ENCODE data around the gene TMPRSS11A. TPM values are rescaled to one million over a fixed set of nuclear protein-coding genes. Genes with fewer than 3 reads are reported as not detected.

The TMPRSS11A gene, protein sequence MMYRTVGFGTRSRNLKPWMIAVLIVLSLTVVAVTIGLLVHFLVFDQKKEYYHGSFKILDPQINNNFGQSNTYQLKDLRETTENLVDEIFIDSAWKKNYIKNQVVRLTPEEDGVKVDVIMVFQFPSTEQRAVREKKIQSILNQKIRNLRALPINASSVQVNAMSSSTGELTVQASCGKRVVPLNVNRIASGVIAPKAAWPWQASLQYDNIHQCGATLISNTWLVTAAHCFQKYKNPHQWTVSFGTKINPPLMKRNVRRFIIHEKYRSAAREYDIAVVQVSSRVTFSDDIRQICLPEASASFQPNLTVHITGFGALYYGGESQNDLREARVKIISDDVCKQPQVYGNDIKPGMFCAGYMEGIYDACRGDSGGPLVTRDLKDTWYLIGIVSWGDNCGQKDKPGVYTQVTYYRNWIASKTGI
- total RNA-seq (not detected in 2 replicates), polyA plus RNA-seq (0.15 TPM in 1 of 2 replicates, not detected in the other)

DNA sequence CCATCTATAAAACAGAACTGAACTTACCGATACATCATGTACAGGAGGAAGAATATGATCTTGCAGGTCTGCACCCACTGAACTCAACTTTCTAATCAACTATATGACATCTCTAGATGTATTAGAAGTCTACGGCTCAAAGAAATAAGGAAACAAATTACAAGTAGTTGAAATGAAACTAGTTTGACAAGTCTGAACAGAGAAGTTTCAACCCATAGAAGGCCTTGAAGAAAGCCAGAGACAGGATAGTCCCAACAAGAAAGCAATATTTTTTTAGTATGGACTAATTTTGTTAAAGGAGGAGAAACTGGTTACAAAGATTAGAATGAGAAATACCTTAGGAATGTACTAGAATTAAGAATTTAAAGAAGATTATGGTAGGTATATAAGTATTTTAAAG, at the start of gene TMPRSS11A:
Gene TMPRSS11A, minus strand, starts transcription at position 138 of the 400 bp plus-strand sequence. Its CDS starts 100 bp downstream, at position 38.
- Histone ChIP-seq H3K27ac (no peak within 1 kb of the TSS), H3K4me3 (no peak within 1 kb of the TSS), H3K9me3 (ENCODE audit: low read depth) (no peaks in the 10 kb centered on the region), H3K4me1 (ENCODE audit: low read depth) (no peaks in the 10 kb centered on the region), H3K36me3 (no peaks in the 10 kb centered on the region), H3K27me3 (no peaks in the 10 kb centered on the region)
- TF ChIP-seq, protein P1, sequence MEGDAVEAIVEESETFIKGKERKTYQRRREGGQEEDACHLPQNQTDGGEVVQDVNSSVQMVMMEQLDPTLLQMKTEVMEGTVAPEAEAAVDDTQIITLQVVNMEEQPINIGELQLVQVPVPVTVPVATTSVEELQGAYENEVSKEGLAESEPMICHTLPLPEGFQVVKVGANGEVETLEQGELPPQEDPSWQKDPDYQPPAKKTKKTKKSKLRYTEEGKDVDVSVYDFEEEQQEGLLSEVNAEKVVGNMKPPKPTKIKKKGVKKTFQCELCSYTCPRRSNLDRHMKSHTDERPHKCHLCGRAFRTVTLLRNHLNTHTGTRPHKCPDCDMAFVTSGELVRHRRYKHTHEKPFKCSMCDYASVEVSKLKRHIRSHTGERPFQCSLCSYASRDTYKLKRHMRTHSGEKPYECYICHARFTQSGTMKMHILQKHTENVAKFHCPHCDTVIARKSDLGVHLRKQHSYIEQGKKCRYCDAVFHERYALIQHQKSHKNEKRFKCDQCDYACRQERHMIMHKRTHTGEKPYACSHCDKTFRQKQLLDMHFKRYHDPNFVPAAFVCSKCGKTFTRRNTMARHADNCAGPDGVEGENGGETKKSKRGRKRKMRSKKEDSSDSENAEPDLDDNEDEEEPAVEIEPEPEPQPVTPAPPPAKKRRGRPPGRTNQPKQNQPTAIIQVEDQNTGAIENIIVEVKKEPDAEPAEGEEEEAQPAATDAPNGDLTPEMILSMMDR (IDR thresholded peaks at IDR 0.05; ENCODE audit: low read depth, low read length): no peak
- no peak for DNase-seq (ENCODE audit: low read depth in 1 of 2, low spot score in 1 of 2)

DNA sequence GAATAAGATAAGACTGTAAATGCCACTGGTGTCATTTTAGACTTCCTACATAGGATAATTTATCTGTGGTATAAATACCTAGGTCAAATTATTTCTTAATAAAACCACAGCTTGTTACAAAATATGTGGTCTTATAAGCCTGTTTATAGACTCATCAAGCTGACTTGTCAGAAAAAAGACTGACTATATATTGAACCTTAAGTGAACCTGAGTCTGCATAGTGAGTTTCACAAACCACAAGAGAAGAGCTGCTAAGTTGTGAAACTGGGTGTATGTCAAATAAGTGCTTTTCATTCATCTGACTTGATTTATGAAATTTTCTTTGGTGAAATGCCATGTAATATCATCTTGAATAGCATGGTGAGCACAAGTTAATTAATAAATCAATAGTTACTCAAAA, 48.4 kb upstream of the TMPRSS11A start:
- Histone ChIP-seq H3K4me1 (ENCODE audit: low read depth) (no peaks in the 10 kb centered on the region), H3K36me3 (no peaks in the 10 kb centered on the region), H3K27ac (no peak overlapping the region), H3K9me3 (ENCODE audit: low read depth) (no peaks in the 10 kb centered on the region), H3K4me3 (no peak overlapping the region), H3K27me3 (no peaks in the 10 kb centered on the region)
- DNase-seq (ENCODE audit: low read depth in 1 of 2, low spot score in 1 of 2): peak in 1 of 2 donors; percentile 0
- TF ChIP-seq, protein P1 (IDR thresholded peaks at IDR 0.05; ENCODE audit: low read depth, low read length): no peak

DNA sequence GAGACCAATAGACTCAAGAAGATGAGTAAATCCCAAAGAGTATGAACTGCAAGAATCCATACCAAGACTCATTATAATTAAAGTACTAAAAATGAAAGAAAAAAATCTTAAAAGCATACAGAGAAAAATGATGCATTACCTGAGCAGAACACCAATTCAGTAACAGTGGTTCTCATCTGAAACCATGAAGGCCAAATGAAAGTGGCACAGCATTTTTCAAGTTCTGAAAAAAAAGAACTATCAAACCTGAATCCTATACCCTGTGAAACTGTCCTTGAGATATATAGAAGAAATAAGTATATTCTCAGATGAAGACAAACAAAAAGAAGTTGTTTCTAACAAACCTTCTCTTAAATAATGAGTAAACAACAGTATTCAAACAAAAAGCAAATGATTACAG, 39.6 kb upstream of the TMPRSS11A start:
- H3K4me3 ChIP-seq: no peak overlapping the region
- no peak overlapping the region for H3K27ac ChIP-seq
- TF ChIP-seq, protein P1 (IDR thresholded peaks at IDR 0.05; ENCODE audit: low read depth, low read length): no peak
- no peak for DNase-seq (ENCODE audit: low read depth in 1 of 2, low spot score in 1 of 2)
- H3K9me3 ChIP-seq (ENCODE audit: low read depth): no peaks in the 10 kb centered on the region
- no peaks in the 10 kb centered on the region for H3K27me3 ChIP-seq
- no peaks in the 10 kb centered on the region for H3K4me1 ChIP-seq (ENCODE audit: low read depth)
- H3K36me3 ChIP-seq: no peaks in the 10 kb centered on the region

DNA sequence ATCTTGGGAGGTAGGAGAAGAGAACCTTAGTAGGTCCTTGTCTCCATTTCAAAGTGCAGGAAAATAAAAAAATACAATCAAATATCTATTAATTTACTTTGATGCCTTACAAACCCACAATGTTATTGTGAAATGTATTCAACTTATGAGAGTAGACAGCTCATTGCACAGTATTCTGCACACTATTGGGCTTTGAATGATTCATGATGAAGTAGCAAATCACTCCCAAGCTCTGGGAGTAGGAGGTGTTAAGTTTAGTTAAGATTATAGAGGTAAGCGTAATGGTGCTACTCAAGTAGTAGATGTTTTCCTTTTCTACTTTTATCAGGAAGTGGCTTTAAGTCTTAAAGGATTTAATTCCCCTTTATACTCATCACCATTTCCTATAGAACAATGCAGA, 32.8 kb upstream of the TMPRSS11A start:
- TF ChIP-seq, protein P1 (IDR thresholded peaks at IDR 0.05; ENCODE audit: low read depth, low read length): no peak
- Histone ChIP-seq H3K9me3 (ENCODE audit: low read depth) (no peaks in the 10 kb centered on the region), H3K4me1 (ENCODE audit: low read depth) (no peaks in the 10 kb centered on the region), H3K27ac (no peak overlapping the region), H3K36me3 (no peaks in the 10 kb centered on the region), H3K27me3 (no peaks in the 10 kb centered on the region), H3K4me3 (no peak overlapping the region)
- no peak for DNase-seq (ENCODE audit: low read depth in 1 of 2, low spot score in 1 of 2)

DNA sequence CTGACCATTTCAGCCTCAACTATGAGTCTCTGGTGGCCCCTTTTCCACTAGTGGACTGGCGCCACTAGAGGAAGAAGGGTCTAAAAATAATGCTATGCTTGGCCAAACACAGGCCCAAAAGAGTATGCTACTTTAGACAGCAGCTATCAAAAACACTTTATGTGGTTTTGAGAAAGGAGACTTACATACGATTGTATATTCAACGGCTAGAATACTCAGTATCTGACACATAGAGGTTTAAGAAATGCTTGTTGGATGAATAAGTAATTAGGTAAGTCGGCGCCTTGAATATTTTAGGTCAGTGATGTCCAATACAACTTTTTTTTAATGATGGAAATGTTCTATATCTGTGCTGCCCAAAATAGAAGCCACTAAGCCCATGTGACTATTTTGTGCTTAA, 25.7 kb upstream of the TMPRSS11A start:
- no peaks in the 10 kb centered on the region for H3K27me3 ChIP-seq
- no peaks in the 10 kb centered on the region for H3K36me3 ChIP-seq
- no peak overlapping the region for H3K4me3 ChIP-seq
- H3K9me3 ChIP-seq (ENCODE audit: low read depth): no peaks in the 10 kb centered on the region
- TF ChIP-seq, protein P1 (IDR thresholded peaks at IDR 0.05; ENCODE audit: low read depth, low read length): no peak
- no peaks in the 10 kb centered on the region for H3K4me1 ChIP-seq (ENCODE audit: low read depth)
- peak in 1 of 2 donors; percentile 21 for DNase-seq (ENCODE audit: low read depth in 1 of 2, low spot score in 1 of 2)
- H3K27ac ChIP-seq: no peak overlapping the region
